Measurements from ENCODE around the gene DTNA.
A peak's percentile ranks its signal among the peaks of the same experiment; 100 is the strongest.

Gene DTNA

DNA sequence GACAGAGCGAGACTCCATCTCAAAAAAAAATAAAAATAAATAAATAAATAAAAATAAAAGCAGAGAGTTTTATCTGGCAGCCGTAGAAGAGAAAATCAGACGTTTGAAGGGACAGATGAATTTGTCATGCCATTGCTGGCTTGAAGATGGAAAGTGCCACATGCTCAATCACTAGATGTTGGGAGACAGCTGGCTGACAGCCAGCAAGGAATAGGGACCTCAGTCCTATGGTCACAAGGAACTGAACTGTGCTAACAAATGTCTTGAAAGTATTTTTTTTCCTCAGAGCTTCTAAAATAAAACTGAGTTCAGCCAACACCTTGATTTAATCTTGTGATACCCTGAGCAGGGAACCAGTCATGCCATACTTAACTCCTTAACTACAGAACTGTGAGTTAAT lies 65.4 kb downstream of the DTNA start:
- H3K4me3 Mint-ChIP-seq = no peak overlapping the region

DNA sequence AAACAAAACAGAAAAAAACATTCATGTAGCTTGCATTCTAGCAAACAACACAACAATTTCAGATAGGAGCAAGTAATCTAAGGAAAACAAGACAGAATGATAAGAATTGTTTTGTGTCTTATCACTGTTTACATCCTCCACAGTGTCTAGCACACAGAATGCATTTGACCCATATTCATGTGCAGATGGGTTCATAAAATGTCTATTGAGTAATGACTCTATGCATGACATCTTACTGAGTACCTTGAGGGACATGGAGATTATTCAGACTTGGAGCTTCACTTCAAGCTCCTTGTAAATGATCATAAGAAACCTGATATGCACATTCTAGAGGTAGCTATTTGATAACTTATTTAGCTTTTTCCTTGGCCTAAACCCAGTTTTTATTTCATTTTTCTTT lies 69.0 kb downstream of the DTNA start:
- no peaks in the 10 kb centered on the region for H3K9me3 Mint-ChIP-seq
- TF ChIP-seq, protein P1, sequence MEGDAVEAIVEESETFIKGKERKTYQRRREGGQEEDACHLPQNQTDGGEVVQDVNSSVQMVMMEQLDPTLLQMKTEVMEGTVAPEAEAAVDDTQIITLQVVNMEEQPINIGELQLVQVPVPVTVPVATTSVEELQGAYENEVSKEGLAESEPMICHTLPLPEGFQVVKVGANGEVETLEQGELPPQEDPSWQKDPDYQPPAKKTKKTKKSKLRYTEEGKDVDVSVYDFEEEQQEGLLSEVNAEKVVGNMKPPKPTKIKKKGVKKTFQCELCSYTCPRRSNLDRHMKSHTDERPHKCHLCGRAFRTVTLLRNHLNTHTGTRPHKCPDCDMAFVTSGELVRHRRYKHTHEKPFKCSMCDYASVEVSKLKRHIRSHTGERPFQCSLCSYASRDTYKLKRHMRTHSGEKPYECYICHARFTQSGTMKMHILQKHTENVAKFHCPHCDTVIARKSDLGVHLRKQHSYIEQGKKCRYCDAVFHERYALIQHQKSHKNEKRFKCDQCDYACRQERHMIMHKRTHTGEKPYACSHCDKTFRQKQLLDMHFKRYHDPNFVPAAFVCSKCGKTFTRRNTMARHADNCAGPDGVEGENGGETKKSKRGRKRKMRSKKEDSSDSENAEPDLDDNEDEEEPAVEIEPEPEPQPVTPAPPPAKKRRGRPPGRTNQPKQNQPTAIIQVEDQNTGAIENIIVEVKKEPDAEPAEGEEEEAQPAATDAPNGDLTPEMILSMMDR (IDR thresholded peaks at IDR 0.05; ENCODE audit: unreplicated experiment in 3 of 3) = no peak
- H3K4me1 Mint-ChIP-seq = peaks cover 14% of the 10 kb centered on the region
- H3K36me3 Mint-ChIP-seq (ENCODE audit: low read depth) = peaks cover 4% of the 10 kb centered on the region
- H3K4me3 Mint-ChIP-seq = no peak overlapping the region
- H3K27ac Mint-ChIP-seq = no peak overlapping the region
- no peaks in the 10 kb centered on the region for H3K27me3 Mint-ChIP-seq (ENCODE audit: low read depth)

More for the DNA sequence above, 65.4 kb downstream of the DTNA start:
- Mint-ChIP-seq H3K27me3 (ENCODE audit: low read depth) (no peaks in the 10 kb centered on the region), H3K4me1 (peaks cover 30% of the 10 kb centered on the region), H3K36me3 (ENCODE audit: low read depth) (peaks cover 11% of the 10 kb centered on the region), H3K27ac (no peak overlapping the region), H3K9me3 (no peaks in the 10 kb centered on the region)
- TF ChIP-seq, protein P1 (IDR thresholded peaks at IDR 0.05; ENCODE audit: unreplicated experiment in 3 of 3) = no peak

DNA sequence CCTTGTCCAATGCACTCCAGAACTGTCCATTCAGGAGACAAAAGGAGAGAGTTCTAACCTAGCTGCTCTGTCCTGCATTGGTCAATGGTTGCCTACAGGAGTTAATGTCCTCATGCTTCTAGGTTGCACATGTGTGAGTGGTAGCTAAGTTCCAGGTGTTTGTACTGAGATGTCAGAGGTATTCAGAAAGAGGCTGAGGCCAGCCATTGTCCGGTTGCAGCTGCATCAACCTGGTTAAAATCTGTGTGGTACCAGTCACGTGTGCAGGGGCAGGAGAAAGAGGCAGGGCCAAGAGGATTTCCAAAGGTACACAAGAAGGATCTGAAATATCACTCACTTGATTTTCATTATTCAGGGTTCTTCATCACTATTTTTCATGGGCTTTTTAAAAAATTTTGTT lies 70.8 kb downstream of the DTNA start:
- Mint-ChIP-seq H3K9me3 (no peaks in the 10 kb centered on the region), H3K27ac (no peak overlapping the region), H3K4me3 (no peak overlapping the region), H3K27me3 (ENCODE audit: low read depth) (no peaks in the 10 kb centered on the region), H3K4me1 (no peaks in the 10 kb centered on the region), H3K36me3 (ENCODE audit: low read depth) (peaks cover 3% of the 10 kb centered on the region)
- TF ChIP-seq, protein P1 (IDR thresholded peaks at IDR 0.05; ENCODE audit: unreplicated experiment in 3 of 3) = no peak

DNA sequence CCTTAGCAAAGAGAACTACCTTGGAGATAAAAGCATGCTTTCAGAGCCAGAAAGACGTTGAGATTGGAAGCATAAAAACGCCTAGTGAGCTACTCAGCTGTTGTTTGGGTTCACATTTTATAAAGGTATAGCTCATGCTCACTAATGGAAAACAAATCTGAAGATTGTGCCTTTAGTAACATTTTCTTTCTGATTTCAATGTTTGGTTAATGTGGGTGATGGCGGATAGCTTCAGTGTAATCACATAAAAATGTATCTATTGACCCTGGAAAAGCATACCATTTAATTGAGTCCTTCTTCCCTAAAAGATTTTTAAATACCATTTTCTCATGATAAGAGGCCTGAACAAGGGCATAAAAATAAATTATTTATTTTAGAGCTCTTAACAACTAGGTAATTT lies 73.4 kb downstream of the DTNA start:
- Mint-ChIP-seq H3K27ac (no peak overlapping the region), H3K9me3 (no peaks in the 10 kb centered on the region), H3K36me3 (ENCODE audit: low read depth) (no peaks in the 10 kb centered on the region), H3K4me1 (no peaks in the 10 kb centered on the region), H3K27me3 (ENCODE audit: low read depth) (no peaks in the 10 kb centered on the region), H3K4me3 (no peak overlapping the region)
- TF ChIP-seq, protein P1 (IDR thresholded peaks at IDR 0.05; ENCODE audit: unreplicated experiment in 3 of 3) = no peak

DNA sequence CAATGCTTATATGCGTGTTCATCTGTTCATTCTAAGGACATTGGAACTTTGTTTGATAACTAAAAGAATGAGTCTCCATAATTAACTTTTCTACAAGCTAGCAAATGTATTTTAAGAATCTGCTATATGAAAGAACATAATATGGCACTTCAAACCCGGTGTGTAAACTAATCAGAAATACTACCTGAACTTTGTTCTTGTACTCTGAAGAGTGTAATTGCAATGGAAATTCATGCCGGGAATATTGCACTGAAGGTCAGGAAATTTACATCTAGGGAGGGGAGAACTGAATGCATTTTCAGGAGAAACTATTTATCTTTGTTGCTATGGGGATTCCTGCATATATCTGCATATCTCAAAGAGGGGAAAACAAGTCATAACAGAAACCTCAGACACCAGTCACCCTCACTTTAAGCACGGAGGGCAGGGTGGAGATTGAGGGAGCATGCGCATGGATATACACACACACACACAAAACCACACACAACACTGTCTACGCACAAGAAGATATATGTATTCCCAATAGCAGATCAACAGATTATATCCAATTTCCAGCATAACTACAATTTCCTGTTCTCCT lies 76.2 kb downstream of the DTNA start:
- TF ChIP-seq, protein P1 (IDR thresholded peaks at IDR 0.05; ENCODE audit: unreplicated experiment in 3 of 3) = no peak

DNA sequence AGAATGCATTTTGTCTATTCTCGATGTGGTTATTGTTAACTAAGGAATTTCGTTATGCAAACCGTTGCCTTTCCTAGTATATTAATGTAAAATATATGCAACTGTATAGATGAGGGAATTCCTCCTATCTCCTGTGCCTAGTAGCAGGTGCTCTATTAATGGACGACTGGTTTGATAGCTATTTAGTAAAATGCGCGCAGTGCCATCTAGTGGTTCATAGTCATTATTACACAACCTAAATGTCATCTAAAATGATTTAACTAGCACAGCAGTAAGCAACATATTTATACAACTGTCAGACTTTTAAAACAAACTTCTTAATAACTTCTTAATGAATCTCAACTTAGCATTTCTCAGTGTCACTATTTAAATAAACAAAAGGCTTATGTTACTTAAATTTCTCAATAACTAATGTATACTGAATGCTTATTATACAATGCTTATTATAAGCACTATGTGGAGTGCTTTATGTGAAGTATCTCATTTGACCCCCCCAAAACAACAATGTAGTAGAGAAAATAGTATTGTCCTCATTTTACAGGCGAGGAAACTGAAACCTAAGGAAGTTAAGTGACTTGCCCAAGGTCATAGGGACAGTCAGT lies 77.9 kb downstream of the DTNA start:
- Mint-ChIP-seq H3K4me3 (no peak overlapping the region), H3K4me1 (no peaks in the 10 kb centered on the region), H3K27me3 (ENCODE audit: low read depth) (no peaks in the 10 kb centered on the region), H3K9me3 (peaks cover 4% of the 10 kb centered on the region), H3K27ac (no peak overlapping the region), H3K36me3 (ENCODE audit: low read depth) (peaks cover 6% of the 10 kb centered on the region)
- TF ChIP-seq, protein P1 (IDR thresholded peaks at IDR 0.05; ENCODE audit: unreplicated experiment in 3 of 3) = peak; percentile 75 to 81 (median 76)

More for the DNA sequence above, 76.2 kb downstream of the DTNA start:
- Mint-ChIP-seq H3K27me3 (ENCODE audit: low read depth) (no peaks in the 10 kb centered on the region), H3K4me1 (no peaks in the 10 kb centered on the region), H3K27ac (no peak overlapping the region), H3K9me3 (no peaks in the 10 kb centered on the region), H3K4me3 (no peak overlapping the region), H3K36me3 (ENCODE audit: low read depth) (no peaks in the 10 kb centered on the region)
